Uterus (tissue), 4 donors: ENCODE measurements around the gene RGR. TPM values are rescaled to one million over a fixed set of nuclear protein-coding genes. Genes with fewer than 3 reads are reported as not detected.
"Not testable (repeated sequence)": the region's sequence is repeated elsewhere in the genome, so short reads cannot be mapped to it uniquely, and the experiment has no call there.

Experiments
- DNase-seq, 2 donors: peaks; one replicate each; pipeline ENCODE4 v3.0.0-alpha.2; 2019 to 2020
- H3K27ac ChIP-seq, 2 donors: fragments of 200-600 bp; sonication (generic); 1 replicate in 1 of 2; 2 replicates in 1 of 2; pipeline ENCODE4 v1.5.1; 2016 to 2018
- H3K27me3 ChIP-seq, 2 donors: fragments of 200-600 bp; sonication (generic); one replicate each; pipeline ENCODE4 v1.5.1; 2018 to 2019; ENCODE audit warnings: control low read depth in 1 of 2
- H3K36me3 ChIP-seq, 2 donors: fragments of 200-600 bp; sonication (generic); one replicate each; pipeline ENCODE4 v1.5.1; 2019; ENCODE audit warnings: control low read depth in 1 of 2
- H3K4me1 ChIP-seq, 2 donors: fragments of 200-600 bp; sonication (generic); one replicate each; pipeline ENCODE4 v1.5.1; 2018 to 2019; ENCODE audit warnings: control low read depth in 1 of 2
- H3K4me3 ChIP-seq, 2 donors: fragments of 200-600 bp; sonication (generic); 1 replicate in 1 of 2; 2 replicates in 1 of 2; pipeline ENCODE4 v1.5.1; 2018 to 2019; ENCODE audit warnings: mild to moderate bottlenecking in 1 of 2
- H3K9me3 ChIP-seq, 2 donors: fragments of 200-600 bp; sonication (generic); one replicate each; pipeline ENCODE4 v1.5.1; 2019; ENCODE audit warnings: control low read depth in 1 of 2
- CTCF ChIP-seq, 4 experiments: fragments of 200-600 bp in 2 of 4; fragments of 450-650 bp in 2 of 4; sonication (generic) in 2 of 4; IDR thresholded peaks; one replicate each; pipeline ENCODE4 v1.5.1; 2016 to 2019; ENCODE audit warnings: antibody characterized with exemption in 4 of 4, mild to moderate bottlenecking in 2 of 4, moderate library complexity in 1 of 4
- POLR2A ChIP-seq, 2 donors: fragments of 450-650 bp; IDR thresholded peaks; one replicate each; pipeline ENCODE4 v1.6.1; 2016; ENCODE audit warnings: antibody characterized with exemption in 2 of 2, mild to moderate bottlenecking in 1 of 2, moderate library complexity in 1 of 2
- intact Hi-C: fragments of 100-400 bp; cut with DNase I; formaldehyde crosslinking; loops from one replicate; pipeline ENCODE4 v1.15.1; 2023; ENCODE audit warnings: low total_unique reads
- total RNA-seq, 4 donors: library from RNA; depleted of rRNA in 3 of 4; stranded (reverse); fragments of >200 nt in 3 of 4; gene quantifications; one replicate each; pipeline versions ENCODE4 v1.1.0 to v1.2.4, GENCODE V29; 2014 to 2023
- donor health status: DM: yes; HTN: yes; CAD: no.

The RGR gene
- total RNA-seq, 4 donors from 2014 or later, result not detected

GRCh38 chr10:84269162-84269561 lies 24.3 kb downstream of the RGR start:
- intact Hi-C loops, result no loop called here
- no peak for DNase-seq
- Histone ChIP-seq H3K27ac (no peak overlapping the region), H3K9me3 (no peaks in the 10 kb centered on the region), H3K4me3 (no peak overlapping the region), H3K27me3 (no peaks in the 10 kb centered on the region), H3K4me1 (no peaks in the 10 kb centered on the region), H3K36me3 (no peaks in the 10 kb centered on the region)
- TF ChIP-seq POLR2A (IDR thresholded peaks at IDR 0.05), result no peak

- TF ChIP-seq POLR2A (IDR thresholded peaks at IDR 0.05), result no peak
- TF ChIP-seq CTCF (IDR thresholded peaks at IDR 0.05), result no peak
- Histone ChIP-seq H3K4me1 (no peaks in the 10 kb centered on the region), H3K27me3 (no peaks in the 10 kb centered on the region), H3K4me3 (no peak overlapping the region), H3K36me3 (no peaks in the 10 kb centered on the region), H3K9me3 (no peaks in the 10 kb centered on the region), H3K27ac (no peak overlapping the region)
- intact Hi-C loops, result no loop called here
- DNase-seq, result no peak
Measured at GRCh38 chr10:84269773-84270172, 24.9 kb downstream of the RGR start.

- intact Hi-C loops, result no loop called here
- H3K27me3 ChIP-seq, result no peaks in the 10 kb centered on the region
- TF ChIP-seq CTCF (IDR thresholded peaks at IDR 0.05) (no peak), POLR2A (IDR thresholded peaks at IDR 0.05) (no peak)
Measured at GRCh38 chr10:84270708-84271107, 25.9 kb downstream of the RGR start.

GRCh38 chr10:84279876-84280475 lies 35.1 kb downstream of the RGR start:
- H3K4me3 ChIP-seq, H3K27ac ChIP-seq, DNase-seq, H3K9me3 ChIP-seq, H3K27me3 ChIP-seq, H3K36me3 ChIP-seq, H3K4me1 ChIP-seq, intact Hi-C loops: not testable (repeated sequence)

More at GRCh38 chr10:84270708-84271107, 25.9 kb downstream of the RGR start:
- H3K4me3 ChIP-seq, result no peak overlapping the region
- no peak overlapping the region for H3K27ac ChIP-seq
- no peaks in the 10 kb centered on the region for H3K36me3 ChIP-seq
- no peaks in the 10 kb centered on the region for H3K4me1 ChIP-seq
- DNase-seq, result no peak
- H3K9me3 ChIP-seq, result no peaks in the 10 kb centered on the region

GRCh38 chr10:84286695-84287094 lies 41.8 kb downstream of the RGR start:
- H3K4me1 ChIP-seq, result no peaks in the 10 kb centered on the region
- no peak for DNase-seq
- intact Hi-C loops, result no loop called here
- H3K36me3 ChIP-seq, result no peaks in the 10 kb centered on the region
- no peak overlapping the region for H3K4me3 ChIP-seq
- no peaks in the 10 kb centered on the region for H3K9me3 ChIP-seq
- H3K27me3 ChIP-seq, result no peaks in the 10 kb centered on the region
- H3K27ac ChIP-seq, result no peak overlapping the region
- TF ChIP-seq POLR2A (IDR thresholded peaks at IDR 0.05), result no peak

- no peaks in the 10 kb centered on the region for H3K9me3 ChIP-seq
- no peak overlapping the region for H3K4me3 ChIP-seq
- no peaks in the 10 kb centered on the region for H3K27me3 ChIP-seq
- TF ChIP-seq POLR2A (IDR thresholded peaks at IDR 0.05), result no peak
- TF ChIP-seq CTCF (IDR thresholded peaks at IDR 0.05), result no peak
- no peaks in the 10 kb centered on the region for H3K4me1 ChIP-seq
- no peak overlapping the region for H3K27ac ChIP-seq
- H3K36me3 ChIP-seq, result no peaks in the 10 kb centered on the region
- intact Hi-C loops, result no loop called here
- no peak for DNase-seq
Measured at GRCh38 chr10:84288151-84288550, 43.3 kb downstream of the RGR start.
